Gastrocnemius medialis (tissue), 4 donors: ENCODE measurements around the gene IQCB1. TPM values are rescaled to one million over a fixed set of nuclear protein-coding genes. Genes with fewer than 3 reads are reported as not detected.

ENCODE experiments used
- ATAC-seq, 2 donors: fragments of 150-250 bp; one replicate each; pipeline ENCODE4 v1.9.1; 2016
- DNase-seq, 2 donors: peaks; one replicate each; pipeline ENCODE4 v3.0.0-alpha.2; 2019
- H3K27ac ChIP-seq, 4 donors: fragments of 200-600 bp; sonication (generic); 1 replicate in 1 of 4; 2 replicates in 3 of 4; pipeline ENCODE4 v1.5.1; 2016 to 2018; ENCODE audit warnings: mild to moderate bottlenecking in 2 of 4, moderate library complexity in 1 of 4
- H3K27me3 ChIP-seq, 3 donors: fragments of 200-600 bp; sonication (generic) in 2 of 3; 1 replicate in 1 of 3; 2 replicates in 2 of 3; pipeline versions ENCODE4 v1.5.1 to v1.6.0; 2016 to 2019; ENCODE audit warnings: mild to moderate bottlenecking in 1 of 3, moderate library complexity in 1 of 3
- H3K36me3 ChIP-seq, 2 donors: fragments of 200-600 bp; sonication (generic) in 1 of 2; one replicate each; pipeline ENCODE4 v1.5.1; 2017 to 2018
- H3K4me1 ChIP-seq, 2 donors: fragments of 200-600 bp; sonication (generic) in 1 of 2; one replicate each; pipeline ENCODE4 v1.5.1; 2016 to 2017; ENCODE audit warnings: mild to moderate bottlenecking in 2 of 2
- H3K4me3 ChIP-seq, 4 donors: fragments of 200-600 bp; sonication (generic) in 3 of 4; 1 replicate in 1 of 4; 2 replicates in 3 of 4; pipeline ENCODE4 v1.5.1; 2016 to 2019; ENCODE audit warnings: mild to moderate bottlenecking in 2 of 4
- H3K9me3 ChIP-seq, 3 donors: fragments of 200-600 bp; sonication (generic) in 2 of 3; 1 replicate in 1 of 3; 2 replicates in 2 of 3; pipeline ENCODE4 v1.5.1; 2016 to 2019
- POLR2A ChIP-seq, 2 donors: fragments of 450-650 bp; IDR thresholded peaks; one replicate each; pipeline ENCODE4 v1.6.1; 2017; ENCODE audit warnings: antibody characterized with exemption in 2 of 2, mild to moderate bottlenecking in 2 of 2, moderate library complexity in 2 of 2
- in situ Hi-C, 4 donors: fragments of 200-750 bp; cut with MboI; loops; one replicate each; pipeline versions ENCODE4 v1.15.0 to v1.8.0; 2017; ENCODE audit warnings: low sequenced_read_pairs in 4 of 4
- intact Hi-C: fragments of 100-400 bp; cut with DNase I; formaldehyde crosslinking; loops from one replicate; pipeline ENCODE4 v1.15.1; 2023; ENCODE audit warnings: low total_unique reads
- total RNA-seq, 4 donors: library from RNA; depleted of rRNA; stranded (reverse); fragments of >200 nt; gene quantifications; one replicate each; pipeline versions ENCODE4 v1.1.0 to v1.2.3, GENCODE V29; 2016
- TF ChIP-seq, protein P1 (sequence below), 5 experiments: fragments of 450-650 bp in 3 of 5; fragments of 200-600 bp in 2 of 5; sonication (generic) in 2 of 5; IDR thresholded peaks in 4 of 5; conservative IDR thresholded peaks in 1 of 5; 1 replicate in 4 of 5; 2 replicates in 1 of 5; pipeline ENCODE4 v1.5.1; 2016 to 2019; ENCODE audit warnings: antibody characterized with exemption in 5 of 5, mild to moderate bottlenecking in 3 of 5, moderate library complexity in 3 of 5

The IQCB1 gene
- total RNA-seq, 4 donors from 2014 or later = 8.8 to 14.0 (median 11.8) TPM

DNA sequence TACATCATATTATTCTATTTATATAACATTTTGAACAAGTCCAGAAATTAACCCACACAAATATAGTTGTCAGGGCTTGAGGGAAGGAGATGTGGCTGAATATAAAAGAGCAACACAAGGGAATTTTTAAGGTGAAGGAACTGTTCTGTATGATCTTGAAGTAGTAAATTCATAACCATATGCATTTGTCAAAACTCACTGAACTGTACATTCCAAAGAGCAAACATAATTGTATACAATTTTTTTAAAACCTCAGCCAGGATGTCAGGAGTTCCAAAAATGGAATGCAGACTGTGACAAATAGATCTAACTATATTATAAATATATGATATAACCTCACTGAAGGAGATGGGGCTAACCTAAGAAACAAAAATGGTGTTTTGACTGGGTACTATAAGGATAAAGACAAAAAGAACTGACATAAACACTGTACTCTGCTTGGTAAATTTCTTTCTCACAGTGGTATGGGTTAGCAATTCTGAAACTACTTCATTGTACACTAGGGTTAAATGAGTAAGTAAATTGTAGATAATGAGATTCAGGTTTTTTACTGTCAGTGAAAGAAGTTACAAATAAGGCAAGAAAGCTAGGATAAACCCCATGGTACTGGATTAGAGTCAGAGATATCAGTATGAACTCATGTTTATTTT is 99.7 kb downstream of the IQCB1 start:
- intact Hi-C loops = no loop called here

DNA sequence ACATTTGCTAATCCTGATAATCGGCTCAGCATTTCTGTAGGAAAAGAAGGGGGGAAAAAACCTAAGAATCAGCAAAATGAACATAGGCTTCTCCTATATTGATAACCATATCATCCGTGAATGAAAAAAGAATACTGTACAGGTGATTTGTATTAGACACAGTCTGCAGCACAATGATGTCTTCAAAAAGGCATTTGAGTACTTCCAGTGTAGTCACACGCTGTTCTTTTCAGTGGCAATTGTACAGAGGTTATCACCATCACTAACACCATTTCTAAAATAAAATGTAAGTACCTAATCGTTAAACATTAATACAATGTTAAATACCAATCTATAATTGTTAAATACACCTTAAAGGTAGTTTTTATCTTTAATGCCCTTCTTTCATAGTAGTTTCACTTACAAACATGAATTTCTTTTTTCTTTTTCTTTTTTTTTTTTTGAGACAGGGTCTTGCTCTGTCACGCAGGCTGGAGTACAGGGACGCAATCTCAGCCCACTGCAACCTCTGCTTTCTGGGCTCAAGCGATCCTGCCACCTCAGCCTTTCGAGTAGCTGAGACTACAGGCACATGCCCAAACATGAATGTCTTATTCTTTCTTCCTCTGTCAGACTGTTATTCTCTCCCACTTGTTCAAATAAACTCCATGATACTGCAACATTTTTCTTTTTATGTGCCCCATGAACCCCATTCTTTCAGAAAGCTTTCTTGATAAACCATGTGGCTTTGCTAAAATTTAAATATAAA is 103.7 kb downstream of the IQCB1 start:
- H3K4me3 ChIP-seq = no peak overlapping the region
- in situ Hi-C loops = no loop called here

More for the DNA sequence above, 99.7 kb downstream of the IQCB1 start:
- ATAC-seq = no peak
- no peak for DNase-seq
- TF ChIP-seq, protein P1, sequence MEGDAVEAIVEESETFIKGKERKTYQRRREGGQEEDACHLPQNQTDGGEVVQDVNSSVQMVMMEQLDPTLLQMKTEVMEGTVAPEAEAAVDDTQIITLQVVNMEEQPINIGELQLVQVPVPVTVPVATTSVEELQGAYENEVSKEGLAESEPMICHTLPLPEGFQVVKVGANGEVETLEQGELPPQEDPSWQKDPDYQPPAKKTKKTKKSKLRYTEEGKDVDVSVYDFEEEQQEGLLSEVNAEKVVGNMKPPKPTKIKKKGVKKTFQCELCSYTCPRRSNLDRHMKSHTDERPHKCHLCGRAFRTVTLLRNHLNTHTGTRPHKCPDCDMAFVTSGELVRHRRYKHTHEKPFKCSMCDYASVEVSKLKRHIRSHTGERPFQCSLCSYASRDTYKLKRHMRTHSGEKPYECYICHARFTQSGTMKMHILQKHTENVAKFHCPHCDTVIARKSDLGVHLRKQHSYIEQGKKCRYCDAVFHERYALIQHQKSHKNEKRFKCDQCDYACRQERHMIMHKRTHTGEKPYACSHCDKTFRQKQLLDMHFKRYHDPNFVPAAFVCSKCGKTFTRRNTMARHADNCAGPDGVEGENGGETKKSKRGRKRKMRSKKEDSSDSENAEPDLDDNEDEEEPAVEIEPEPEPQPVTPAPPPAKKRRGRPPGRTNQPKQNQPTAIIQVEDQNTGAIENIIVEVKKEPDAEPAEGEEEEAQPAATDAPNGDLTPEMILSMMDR (IDR thresholded peaks at IDR 0.05 in 4 of 5, conservative IDR thresholded peaks at IDR 0.05 in 1 of 5) = no peak
- TF ChIP-seq POLR2A (IDR thresholded peaks at IDR 0.05) = no peak
- Histone ChIP-seq H3K9me3 (no peaks in the 10 kb centered on the region), H3K4me1 (peaks cover 0 to 24% of the 10 kb centered on the region in 2 donors), H3K36me3 (no peaks in the 10 kb centered on the region), H3K27me3 (no peaks in the 10 kb centered on the region), H3K27ac (no peak overlapping the region), H3K4me3 (no peak overlapping the region)
- in situ Hi-C loops = no loop called here

DNA sequence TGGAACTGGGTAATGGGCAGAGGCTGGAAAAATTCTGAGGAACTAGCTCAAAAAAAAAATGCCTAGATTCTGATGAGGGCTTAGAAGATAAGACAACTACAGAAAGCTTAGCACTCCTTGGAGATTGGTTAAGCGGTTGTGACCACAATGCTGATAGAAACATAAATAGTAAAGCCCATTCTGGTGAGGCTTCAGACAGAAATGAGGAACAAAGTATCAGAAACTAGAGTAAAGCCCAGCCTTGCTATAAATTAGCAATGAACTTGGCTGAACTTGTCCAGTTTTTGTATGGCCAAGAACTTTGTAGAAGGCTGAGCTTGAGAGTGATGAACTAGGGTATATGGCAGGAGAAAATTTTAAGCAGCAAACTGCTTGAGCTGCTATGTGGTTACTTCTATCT is 110.7 kb downstream of the IQCB1 start:
- no peak overlapping the region for H3K4me3 ChIP-seq
- no peaks in the 10 kb centered on the region for H3K27me3 ChIP-seq
- no peaks in the 10 kb centered on the region for H3K9me3 ChIP-seq
- intact Hi-C loops (no loop called here), in situ Hi-C loops (loop anchor here in 1 of 4 donors (25.0 kb wide), 1 partner anchor 88 kb away; no protein-coding TSS in a partner anchor)
- H3K27ac ChIP-seq = no peak overlapping the region
- DNase-seq (no peak), ATAC-seq (no peak)
- TF ChIP-seq, protein P1 (IDR thresholded peaks at IDR 0.05 in 4 of 5, conservative IDR thresholded peaks at IDR 0.05 in 1 of 5) = no peak
- no peak for TF ChIP-seq POLR2A (IDR thresholded peaks at IDR 0.05)
- H3K4me1 ChIP-seq = no peaks in the 10 kb centered on the region
- peaks cover 0 to 93% of the 10 kb centered on the region in 2 donors for H3K36me3 ChIP-seq

More for the DNA sequence above, 103.7 kb downstream of the IQCB1 start:
- peaks cover 0 to 14% of the 10 kb centered on the region in 2 donors for H3K4me1 ChIP-seq
- DNase-seq (no peak), ATAC-seq (no peak)
- H3K9me3 ChIP-seq = no peaks in the 10 kb centered on the region
- TF ChIP-seq, protein P1 (IDR thresholded peaks at IDR 0.05 in 4 of 5, conservative IDR thresholded peaks at IDR 0.05 in 1 of 5) = no peak
- no peak for TF ChIP-seq POLR2A (IDR thresholded peaks at IDR 0.05)
- peaks cover 0 to 32% of the 10 kb centered on the region in 2 donors for H3K36me3 ChIP-seq
- H3K27me3 ChIP-seq = no peaks in the 10 kb centered on the region
- H3K27ac ChIP-seq = no peak overlapping the region
- intact Hi-C loops = no loop called here

DNA sequence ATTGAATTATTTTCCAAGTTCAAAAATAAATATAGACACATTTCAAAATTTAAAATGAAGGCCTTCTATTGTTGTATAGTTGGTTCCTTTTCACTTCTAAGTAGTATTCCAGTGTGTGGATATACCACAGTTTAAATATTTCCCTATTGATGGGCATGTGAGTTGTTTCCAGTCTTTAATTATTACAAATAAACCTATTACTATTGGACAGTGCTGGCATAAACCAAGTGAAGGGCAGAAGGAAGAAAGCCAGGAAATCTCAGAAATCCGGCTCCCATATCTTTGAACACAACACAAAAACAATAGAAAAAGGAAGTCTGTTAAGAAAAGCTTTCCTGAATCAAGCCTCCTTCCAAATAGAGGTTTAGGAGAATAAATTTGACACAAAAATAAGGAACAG is 111.4 kb downstream of the IQCB1 start:
- Histone ChIP-seq H3K27ac (no peak overlapping the region), H3K4me1 (no peaks in the 10 kb centered on the region), H3K9me3 (no peaks in the 10 kb centered on the region), H3K27me3 (no peaks in the 10 kb centered on the region), H3K36me3 (peaks cover 0 to 93% of the 10 kb centered on the region in 2 donors), H3K4me3 (no peak overlapping the region)
- intact Hi-C loops = no loop called here
- TF ChIP-seq, protein P1 (IDR thresholded peaks at IDR 0.05 in 4 of 5, conservative IDR thresholded peaks at IDR 0.05 in 1 of 5) = no peak
- TF ChIP-seq POLR2A (IDR thresholded peaks at IDR 0.05) = no peak
- DNase-seq (no peak), ATAC-seq (no peak)
- in situ Hi-C loops = loop anchor here in 1 of 4 donors (25.0 kb wide), 1 partner anchor 89 kb away; no protein-coding TSS in a partner anchor
